Upper lobe of left lung (tissue), 6 donors: ENCODE data around the gene SGF29. TPM values are rescaled to one million over a fixed set of nuclear protein-coding genes. Genes with fewer than 3 reads are reported as not detected.

ENCODE experiments used
- ATAC-seq, 2 donors: fragments of 200-7000 bp; cut with Tn5 transposase; one replicate each; pipeline ENCODE4 v1.9.1; 2022; ENCODE audit warnings: mild to moderate bottlenecking in 2 of 2, moderate library complexity in 2 of 2; ENCODE audit not compliant: low FRiP score in 2 of 2
- DNase-seq, 2 donors: peaks; one replicate each; pipeline ENCODE4 v3.0.0-alpha.2; 2019 to 2020
- H3K27ac ChIP-seq, 4 donors: fragments of 200-600 bp; sonication (generic); one replicate each; pipeline ENCODE4 v1.5.1; 2016 to 2019
- H3K27me3 ChIP-seq, 4 donors: fragments of 200-600 bp; sonication (generic); one replicate each; pipeline ENCODE4 v1.5.1; 2017 to 2019
- H3K36me3 ChIP-seq, 4 donors: fragments of 200-600 bp; sonication (generic); one replicate each; pipeline ENCODE4 v1.5.1; 2016 to 2019
- H3K4me1 ChIP-seq, 4 donors: fragments of 200-600 bp; sonication (generic); one replicate each; pipeline ENCODE4 v1.5.1; 2018 to 2019
- H3K4me3 ChIP-seq, 4 donors: fragments of 200-600 bp; sonication (generic); one replicate each; pipeline ENCODE4 v1.5.1; 2017 to 2019; ENCODE audit warnings: mild to moderate bottlenecking in 2 of 4, moderate library complexity in 1 of 4
- H3K9me3 ChIP-seq, 4 donors: fragments of 200-600 bp; sonication (generic); one replicate each; pipeline ENCODE4 v1.5.1; 2018 to 2019
- EP300 ChIP-seq, 4 donors: sonication (generic); formaldehyde crosslinking; IDR thresholded peaks; one replicate each; pipeline ENCODE4 v1.5.1; 2017; ENCODE audit warnings: antibody characterized with exemption in 4 of 4, control low read depth in 2 of 4
- POLR2A ChIP-seq, 4 donors: fragments of 450-650 bp; IDR thresholded peaks; one replicate each; pipeline ENCODE4 v1.5.1; 2016 to 2017; ENCODE audit warnings: antibody characterized with exemption in 4 of 4, mild to moderate bottlenecking in 2 of 4
- POLR2AphosphoS5 ChIP-seq, 2 donors: sonication (generic); formaldehyde crosslinking; IDR thresholded peaks; one replicate each; pipeline ENCODE4 v1.5.1; 2017; ENCODE audit warnings: antibody characterized with exemption in 2 of 2
- WGBS, 2 donors: methylation state at CpG; one replicate each; pipeline ENCODE4 v1.1.5; 2017 to 2018; 5-methylcytosine and 5-hydroxymethylcytosine counted together
- total RNA-seq, 6 donors: library from RNA; depleted of rRNA in 4 of 6; stranded (reverse); fragments of >200 nt in 4 of 6; gene quantifications; one replicate each; pipeline versions ENCODE4 v1.1.0 to v1.2.1, GENCODE V29; 2016 to 2021
- TF ChIP-seq, protein P1 (sequence below), 6 experiments: fragments of 450-650 bp in 4 of 6; fragments of 200-600 bp in 2 of 6; sonication (generic) in 2 of 6; IDR thresholded peaks; one replicate each; pipeline ENCODE4 v1.5.1; 2016 to 2019; ENCODE audit warnings: antibody characterized with exemption in 6 of 6
- donor health status: DM: no; HTN: no; CAD: no; lungs with moderate emphysema.
- donor health status: DM: no; HTN: yes; CAD: no; lungs with severe emphysema.

The SGF29 gene
- total RNA-seq, 6 donors from 2014 or later = 24.8 to 67.1 (median 37.3) TPM

DNA sequence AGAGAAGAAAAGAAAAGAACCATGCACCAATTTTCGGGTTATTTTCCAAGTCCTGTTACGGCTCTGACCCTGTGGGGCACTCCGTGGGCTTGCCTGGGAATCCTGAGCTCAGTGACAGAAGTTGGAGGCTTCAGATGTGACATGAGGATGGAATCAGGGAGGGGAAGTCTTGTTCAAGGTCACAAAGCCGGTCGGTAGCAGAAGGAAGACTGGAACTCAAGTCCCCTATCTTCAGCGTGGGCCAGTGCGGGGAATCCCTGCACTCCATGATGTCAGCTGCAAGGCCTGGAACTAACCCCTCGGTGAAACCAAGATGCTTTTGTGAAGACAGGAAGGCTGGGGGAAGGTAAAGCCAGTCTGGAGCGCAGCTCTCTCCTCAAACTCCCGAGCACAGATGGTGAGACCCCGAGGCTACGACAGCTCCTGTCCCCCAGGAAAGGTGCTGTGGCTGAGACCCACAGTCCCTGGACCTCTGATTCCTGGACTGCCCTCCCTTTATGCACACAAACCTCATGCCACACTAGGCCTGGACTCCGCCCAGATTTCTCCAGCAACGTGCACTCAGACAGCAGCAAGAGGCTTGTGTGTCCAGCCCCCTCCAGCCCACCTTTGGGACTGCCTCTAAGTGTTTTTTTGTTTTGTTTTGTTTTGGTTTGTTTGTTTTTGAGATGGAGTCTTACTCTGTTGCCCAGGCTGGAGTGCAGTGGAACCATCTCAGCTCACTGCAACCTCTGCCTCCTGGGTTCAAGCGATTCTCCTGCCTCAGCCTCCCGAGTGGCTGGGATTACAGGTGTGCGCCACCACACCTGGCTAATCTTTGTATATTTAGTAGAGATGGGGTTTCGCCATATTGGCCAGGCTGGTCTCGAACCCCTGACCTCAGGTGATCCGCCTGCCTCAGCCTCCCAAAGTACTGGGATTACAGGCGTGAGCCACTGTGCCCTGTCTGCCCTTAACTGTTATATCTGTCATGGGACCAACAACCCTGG lies 41.6 kb upstream of the SGF29 start:
- 86% methylated on average over 19 to 21 of the region's 21 CpGs for WGBS, 2 donors
- no peak for DNase-seq
- TF ChIP-seq POLR2A (IDR thresholded peaks at IDR 0.05) (no peak), POLR2AphosphoS5 (IDR thresholded peaks at IDR 0.05) (no peak), EP300 (IDR thresholded peaks at IDR 0.05) (no peak)
- TF ChIP-seq, protein P1, sequence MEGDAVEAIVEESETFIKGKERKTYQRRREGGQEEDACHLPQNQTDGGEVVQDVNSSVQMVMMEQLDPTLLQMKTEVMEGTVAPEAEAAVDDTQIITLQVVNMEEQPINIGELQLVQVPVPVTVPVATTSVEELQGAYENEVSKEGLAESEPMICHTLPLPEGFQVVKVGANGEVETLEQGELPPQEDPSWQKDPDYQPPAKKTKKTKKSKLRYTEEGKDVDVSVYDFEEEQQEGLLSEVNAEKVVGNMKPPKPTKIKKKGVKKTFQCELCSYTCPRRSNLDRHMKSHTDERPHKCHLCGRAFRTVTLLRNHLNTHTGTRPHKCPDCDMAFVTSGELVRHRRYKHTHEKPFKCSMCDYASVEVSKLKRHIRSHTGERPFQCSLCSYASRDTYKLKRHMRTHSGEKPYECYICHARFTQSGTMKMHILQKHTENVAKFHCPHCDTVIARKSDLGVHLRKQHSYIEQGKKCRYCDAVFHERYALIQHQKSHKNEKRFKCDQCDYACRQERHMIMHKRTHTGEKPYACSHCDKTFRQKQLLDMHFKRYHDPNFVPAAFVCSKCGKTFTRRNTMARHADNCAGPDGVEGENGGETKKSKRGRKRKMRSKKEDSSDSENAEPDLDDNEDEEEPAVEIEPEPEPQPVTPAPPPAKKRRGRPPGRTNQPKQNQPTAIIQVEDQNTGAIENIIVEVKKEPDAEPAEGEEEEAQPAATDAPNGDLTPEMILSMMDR (IDR thresholded peaks at IDR 0.05) = no peak

DNA sequence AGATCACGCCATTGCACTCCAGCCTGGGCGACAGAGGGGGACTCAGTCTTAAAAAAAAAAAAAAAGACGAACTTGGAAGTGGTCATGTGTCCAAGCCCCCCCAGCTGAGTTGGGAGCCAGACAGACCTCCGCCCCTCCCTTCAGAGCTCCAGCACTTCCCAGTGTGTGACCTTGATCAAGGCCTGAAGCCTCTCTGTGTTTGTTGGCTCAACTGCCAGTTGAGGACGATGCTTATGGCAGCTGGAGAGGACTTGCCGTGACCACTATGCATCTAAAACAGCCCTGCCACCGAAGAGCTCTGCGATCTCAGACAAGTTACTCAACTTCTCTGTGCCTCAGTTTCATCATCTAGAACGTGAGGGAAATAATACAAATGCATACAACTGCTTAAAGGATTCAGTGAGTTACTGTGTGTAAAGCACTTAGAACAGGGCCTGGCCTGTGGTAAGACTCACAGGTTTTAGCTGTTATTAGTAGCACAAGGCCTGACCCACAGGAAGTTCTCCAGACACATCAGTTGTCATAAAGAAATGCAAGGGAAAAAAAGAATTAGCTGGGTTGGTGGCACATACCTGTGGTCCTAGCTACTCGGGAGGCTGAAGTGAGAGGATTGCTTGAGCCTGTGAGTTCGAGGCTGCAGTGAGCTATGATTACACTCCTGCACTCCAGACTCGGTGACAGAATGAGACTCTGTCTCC lies 40.1 kb upstream of the SGF29 start:
- ATAC-seq = no peak
- WGBS, 2 donors = 81 to 82% methylated on average over 12 of the region's 12 CpGs

More for the DNA sequence above, 41.6 kb upstream of the SGF29 start:
- no peak overlapping the region for H3K27ac ChIP-seq
- no peak for ATAC-seq
- no peaks in the 10 kb centered on the region for H3K27me3 ChIP-seq
- no peak overlapping the region for H3K4me3 ChIP-seq
- H3K9me3 ChIP-seq = no peaks in the 10 kb centered on the region
- no peaks in the 10 kb centered on the region for H3K36me3 ChIP-seq
- peaks cover 0 to 9% (median 3%) of the 10 kb centered on the region in 4 donors for H3K4me1 ChIP-seq

DNA sequence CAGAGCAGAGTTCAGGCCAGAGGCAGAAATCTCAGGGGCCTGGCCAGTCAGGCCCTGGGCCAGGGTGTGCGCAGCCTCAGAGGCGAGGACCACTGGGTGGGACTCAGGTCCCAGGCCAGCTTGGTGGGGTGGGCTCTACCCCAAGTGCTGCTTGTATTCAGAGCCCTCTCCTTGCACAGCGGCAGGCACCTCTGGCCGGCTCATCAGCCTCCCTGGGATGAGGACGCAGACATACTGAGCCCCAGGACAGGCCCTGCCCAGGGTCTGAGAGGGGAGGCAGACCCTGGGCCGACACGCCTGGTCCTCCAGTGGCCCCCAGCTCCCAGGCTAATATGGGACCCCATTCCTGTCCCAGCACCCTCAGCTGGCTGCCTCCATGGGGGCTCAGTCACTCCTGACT lies 39.5 kb upstream of the SGF29 start:
- Histone ChIP-seq H3K36me3 (no peaks in the 10 kb centered on the region), H3K27me3 (no peaks in the 10 kb centered on the region), H3K27ac (no peak overlapping the region), H3K9me3 (no peaks in the 10 kb centered on the region), H3K4me3 (no peak overlapping the region), H3K4me1 (no peaks in the 10 kb centered on the region)
- 83 to 93% methylated on average over 1 to 3 of the region's 7 CpGs for WGBS, 2 donors
- ATAC-seq (no peak), DNase-seq (no peak)
- TF ChIP-seq, protein P1 (IDR thresholded peaks at IDR 0.05) = no peak
- TF ChIP-seq POLR2AphosphoS5 (IDR thresholded peaks at IDR 0.05) = no peak
- TF ChIP-seq EP300 (IDR thresholded peaks at IDR 0.05) = no peak
- no peak for TF ChIP-seq POLR2A (IDR thresholded peaks at IDR 0.05)

More for the DNA sequence above, 40.1 kb upstream of the SGF29 start:
- H3K4me1 ChIP-seq = no peaks in the 10 kb centered on the region
- H3K27ac ChIP-seq = no peak overlapping the region
- no peak for DNase-seq
- H3K9me3 ChIP-seq = no peaks in the 10 kb centered on the region
- no peak overlapping the region for H3K4me3 ChIP-seq
- TF ChIP-seq EP300 (IDR thresholded peaks at IDR 0.05) = no peak
- TF ChIP-seq POLR2AphosphoS5 (IDR thresholded peaks at IDR 0.05) = no peak
- TF ChIP-seq, protein P1 (IDR thresholded peaks at IDR 0.05) = no peak
- no peak for TF ChIP-seq POLR2A (IDR thresholded peaks at IDR 0.05)
- no peaks in the 10 kb centered on the region for H3K36me3 ChIP-seq
- no peaks in the 10 kb centered on the region for H3K27me3 ChIP-seq

DNA sequence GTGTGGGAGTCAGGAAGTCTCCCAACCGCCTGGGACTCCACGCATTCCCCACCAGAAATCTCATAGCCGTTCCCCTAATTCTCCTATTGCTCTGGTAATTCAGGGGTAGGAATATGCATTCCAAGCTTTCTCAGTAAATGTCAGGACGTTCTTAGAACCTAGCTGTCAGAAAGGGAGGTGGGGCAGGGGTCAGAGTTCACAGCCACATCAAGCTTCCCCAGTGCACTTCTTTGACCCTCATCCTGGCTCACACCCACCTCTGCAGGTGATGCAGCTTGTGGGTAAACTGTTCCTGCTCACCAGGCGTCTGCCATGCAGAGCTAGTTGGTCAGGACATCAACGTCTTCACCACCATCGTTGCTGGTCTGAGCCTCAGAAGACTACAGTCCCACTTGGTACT lies 33.0 kb upstream of the SGF29 start:
- Histone ChIP-seq H3K36me3 (no peaks in the 10 kb centered on the region), H3K4me3 (no peak overlapping the region), H3K9me3 (no peaks in the 10 kb centered on the region), H3K4me1 (peaks cover 0 to 12% (median 9%) of the 10 kb centered on the region in 4 donors), H3K27me3 (no peaks in the 10 kb centered on the region), H3K27ac (no peak overlapping the region)
- 73 to 75% methylated on average over 7 of the region's 7 CpGs for WGBS, 2 donors
- ATAC-seq (no peak), DNase-seq (no peak)
- TF ChIP-seq POLR2AphosphoS5 (IDR thresholded peaks at IDR 0.05) = no peak
- TF ChIP-seq EP300 (IDR thresholded peaks at IDR 0.05) = no peak
- no peak for TF ChIP-seq POLR2A (IDR thresholded peaks at IDR 0.05)
- TF ChIP-seq, protein P1 (IDR thresholded peaks at IDR 0.05) = no peak
